Mucosa of descending colon (tissue), 3 donors: ENCODE measurements around the gene COL13A1. TPM values are rescaled to one million over a fixed set of nuclear protein-coding genes. Genes with fewer than 3 reads are reported as not detected.

Source experiments
- ATAC-seq: fragments of 200-7000 bp; cut with Tn5 transposase; one replicate; pipeline ENCODE4 v1.9.1; 2020; ENCODE audit warnings: mild to moderate bottlenecking, moderate library complexity
- DNase-seq, 3 donors: peaks; one replicate each; pipeline ENCODE4 v3.0.0-alpha.2; 2020
- H3K36me3 ChIP-seq: fragments of 200-600 bp; one replicate; pipeline ENCODE4 v1.8.0; 2021; ENCODE audit warnings: low read depth, mild to moderate bottlenecking
- H3K4me1 ChIP-seq: fragments of 200-600 bp; one replicate; pipeline ENCODE4 v1.8.0; 2021; ENCODE audit warnings: low read depth, mild to moderate bottlenecking
- H3K4me3 ChIP-seq: fragments of 200-600 bp; one replicate; pipeline ENCODE4 v1.8.0; 2021; ENCODE audit warnings: mild to moderate bottlenecking
- H3K9me3 ChIP-seq: fragments of 200-600 bp; one replicate; pipeline ENCODE4 v1.8.0; 2021; ENCODE audit warnings: mild to moderate bottlenecking
- CTCF ChIP-seq: fragments of 200-600 bp; IDR thresholded peaks from one replicate; pipeline ENCODE4 v1.8.0; 2022; ENCODE audit warnings: antibody characterized with exemption, mild to moderate bottlenecking
- intact Hi-C, 2 donors: fragments of 100-400 bp; cut with DNase I in 1 of 2; cut with micrococcal nuclease in 1 of 2; formaldehyde crosslinking; loops; one replicate each; pipeline versions ENCODE4 v1.11.0 to v1.11.1; 2022; cut with DNase I, micrococcal nuclease
- total RNA-seq, 3 donors: library from RNA; stranded (reverse); fragmentation: NEBNext Ultra II Directional in 2 of 3; extraction: Animal tissue kit (Norgen Biotek cat#: 25700) in 2 of 3; gene quantifications; one replicate each; pipeline versions ENCODE4 v1.2.1 to v1.2.4, GENCODE V29; 2021 to 2023
- donor health status: DM: no; HTN: no; CAD: no; lungs with moderate emphysema.
- donor health status: DM: no; HTN: no; CAD: no.
- donor health status: DM: no; HTN: yes; CAD: no.

The COL13A1 gene
- total RNA-seq, 3 donors from 2014 or later, result 1.0 to 2.3 (median 1.0) TPM

- TF ChIP-seq CTCF, result peak; percentile 28
- Histone ChIP-seq H3K9me3 (no peaks in the 10 kb centered on the region), H3K36me3 (no peaks in the 10 kb centered on the region), H3K4me3 (no peak overlapping the region), H3K4me1 (peaks cover 18% of the 10 kb centered on the region)
- ATAC-seq, result peak; percentile 68
- intact Hi-C loops, result loop anchor here in 1 of 2 donors (5.0 kb wide), 1 partner anchor 112 kb away; no protein-coding TSS in a partner anchor
- peak in 1 of 3 donors; percentile 71 for DNase-seq
Observed at GRCh38 chr10:69800109-69800508, 1.6 kb upstream of the COL13A1 start.

GRCh38 chr10:69800665-69801064 lies 1.0 kb upstream of the COL13A1 start:
- H3K9me3 ChIP-seq, result no peaks in the 10 kb centered on the region
- H3K4me1 ChIP-seq, result peaks cover 18% of the 10 kb centered on the region
- intact Hi-C loops, result loop anchor here in 1 of 2 donors (5.0 kb wide), 1 partner anchor 112 kb away; no protein-coding TSS in a partner anchor
- no peak overlapping the region for H3K4me3 ChIP-seq
- ATAC-seq (no peak), DNase-seq (no peak)
- no peak for TF ChIP-seq CTCF
- H3K36me3 ChIP-seq, result no peaks in the 10 kb centered on the region

- intact Hi-C loops, result loop anchor here in 1 of 2 donors (5.0 kb wide), 1 partner anchor 111 kb away; no protein-coding TSS in a partner anchor
- Histone ChIP-seq H3K9me3 (no peaks in the 10 kb centered on the region), H3K4me3 (no peak overlapping the region), H3K36me3 (no peaks in the 10 kb centered on the region), H3K4me1 (peaks cover 18% of the 10 kb centered on the region)
- ATAC-seq (peak; percentile 63), DNase-seq (peak in 2 of 3 donors; percentile 68 to 74)
- peak; percentile 42 for TF ChIP-seq CTCF
Observed at GRCh38 chr10:69801094-69801433, 642 bp upstream of the COL13A1 start.

GRCh38 chr10:69802424-69803161 lies 887 bp downstream of the COL13A1 start:
- no peak for TF ChIP-seq CTCF
- Histone ChIP-seq H3K36me3 (no peaks in the 10 kb centered on the region), H3K9me3 (no peaks in the 10 kb centered on the region), H3K4me1 (peaks cover 18% of the 10 kb centered on the region), H3K4me3 (peak overlapping the region; percentile 14)
- peak; percentile 37 for ATAC-seq
- peak in 2 of 3 donors; percentile 24 to 35 for DNase-seq
- intact Hi-C loops, result loop anchor here in 1 of 2 donors (5.0 kb wide), 1 partner anchor 110 kb away; no protein-coding TSS in a partner anchor

- Histone ChIP-seq H3K9me3 (no peaks in the 10 kb centered on the region), H3K4me3 (no peak overlapping the region), H3K36me3 (no peaks in the 10 kb centered on the region), H3K4me1 (peaks cover 18% of the 10 kb centered on the region)
- ATAC-seq, result no peak
- DNase-seq, result no peak
- no peak for TF ChIP-seq CTCF
- intact Hi-C loops, result loop anchor here in 1 of 2 donors (5.0 kb wide), 1 partner anchor 108 kb away; no protein-coding TSS in a partner anchor
Observed at GRCh38 chr10:69803809-69804208, 2.1 kb downstream of the COL13A1 start.
